GM19467 (cell line): ENCODE data around the gene BTRC.
"Not testable (repeated sequence)": the region's sequence is repeated elsewhere in the genome, so short reads cannot be mapped to it uniquely, and the experiment has no call there.

Experiments
- ATAC-seq: cut with Tn5 transposase; IDR thresholded peaks from one replicate; pipeline ENCODE4 v1.9.1; 2021; ENCODE audit warnings: mild to moderate bottlenecking, moderate library complexity; ENCODE audit not compliant: unreplicated experiment

BTRC gene

DNA sequence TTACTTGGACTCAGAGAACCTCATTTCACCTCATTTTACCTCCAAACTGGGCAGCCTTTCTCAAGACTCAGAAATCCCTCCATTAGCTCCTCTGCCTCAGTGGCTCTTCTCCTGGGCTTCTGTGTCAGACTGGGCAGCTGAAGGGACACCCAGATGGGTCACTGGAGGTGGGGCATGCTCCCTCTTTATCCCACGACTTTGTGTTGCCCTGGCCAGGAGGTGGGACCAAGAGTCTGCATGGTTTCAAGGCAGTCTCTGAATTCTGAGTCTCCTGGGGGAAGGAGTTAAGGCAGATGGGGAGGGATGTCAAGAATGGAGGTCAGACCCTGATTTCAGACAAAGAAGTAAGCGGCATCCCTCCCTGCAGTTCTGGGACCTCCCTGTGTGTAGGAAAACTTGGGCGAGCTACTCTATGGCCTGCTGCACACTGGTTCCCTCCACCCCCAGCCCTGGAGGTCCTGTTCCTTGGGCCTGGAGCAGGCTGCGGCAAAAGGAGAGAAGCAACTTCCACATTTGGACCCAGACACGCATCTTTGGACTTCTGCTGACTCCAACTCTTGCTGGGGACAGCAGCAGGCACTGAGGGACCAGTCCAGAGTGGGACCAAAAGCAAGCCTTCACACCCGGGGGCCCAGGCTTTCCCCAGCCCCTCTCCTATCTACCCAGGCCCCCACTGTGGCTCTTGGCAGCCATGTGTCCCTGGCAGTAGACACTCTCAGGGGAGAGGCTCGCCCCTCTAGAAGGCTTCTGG lies 223.3 kb downstream of the BTRC start:
- no peak for ATAC-seq

- ATAC-seq: no peak
Observed at GRCh38 chr10:101578192-101578591, 224.2 kb downstream of the BTRC start.

- ATAC-seq: no peak
Observed at GRCh38 chr10:101578803-101579515, 225.0 kb downstream of the BTRC start.

DNA sequence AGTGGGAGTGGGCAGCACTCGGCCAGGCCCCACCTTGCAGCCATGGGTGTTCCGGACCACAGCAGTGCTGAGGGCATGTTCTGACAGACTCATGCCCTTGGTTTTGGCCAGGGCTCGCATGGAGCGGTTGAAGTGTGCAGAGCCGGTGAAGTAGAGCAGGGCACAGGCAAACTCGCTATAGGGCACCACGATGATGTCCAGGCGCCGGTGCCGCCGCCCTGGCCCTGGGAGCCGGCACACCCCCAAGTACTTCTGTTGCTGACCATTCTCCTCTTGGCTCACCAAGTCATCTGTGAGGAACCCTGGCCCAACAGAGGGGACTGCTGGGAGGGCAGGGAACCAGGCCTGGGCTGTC lies 225.5 kb downstream of the BTRC start:
- ATAC-seq: no peak

- no peak for ATAC-seq
Observed at GRCh38 chr10:101580486-101581399, 226.8 kb downstream of the BTRC start.

GRCh38 chr10:101585841-101586240 lies 231.9 kb downstream of the BTRC start:
- no peak for ATAC-seq

- ATAC-seq: peak; percentile 89
Observed at GRCh38 chr10:101587725-101588653, 234.0 kb downstream of the BTRC start, which contains the start of the genes DPCD and POLL. Gene DPCD (plus strand): TSS chr10:101588321. CDS start chr10:101588337, 16 bp downstream. Gene POLL (minus strand): TSS chr10:101588257. CDS start chr10:101587360, 897 bp downstream.

GRCh38 chr10:101588879-101589278 lies 234.9 kb downstream of the BTRC start:
- no peak for ATAC-seq

DNA sequence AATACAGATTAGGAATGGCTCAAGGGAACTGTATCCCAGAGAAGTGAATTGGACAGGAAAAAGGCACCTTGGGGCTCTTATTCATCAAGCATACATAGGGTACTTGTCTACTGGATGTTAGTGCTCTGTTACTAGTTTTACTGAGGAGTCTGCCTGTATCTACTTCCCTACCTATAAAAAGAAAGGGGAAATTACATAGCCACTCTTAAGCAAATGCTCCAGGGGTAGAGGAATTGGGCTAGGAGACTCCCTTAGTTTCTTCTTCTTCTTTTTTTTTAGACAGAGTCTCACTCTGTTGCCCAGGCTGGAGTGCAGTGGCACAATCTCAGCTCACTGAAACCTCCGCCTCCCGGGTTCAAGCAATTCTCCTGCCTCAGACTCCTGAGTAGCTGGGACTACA lies 239.4 kb downstream of the BTRC start:
- not testable (repeated sequence) for ATAC-seq

DNA sequence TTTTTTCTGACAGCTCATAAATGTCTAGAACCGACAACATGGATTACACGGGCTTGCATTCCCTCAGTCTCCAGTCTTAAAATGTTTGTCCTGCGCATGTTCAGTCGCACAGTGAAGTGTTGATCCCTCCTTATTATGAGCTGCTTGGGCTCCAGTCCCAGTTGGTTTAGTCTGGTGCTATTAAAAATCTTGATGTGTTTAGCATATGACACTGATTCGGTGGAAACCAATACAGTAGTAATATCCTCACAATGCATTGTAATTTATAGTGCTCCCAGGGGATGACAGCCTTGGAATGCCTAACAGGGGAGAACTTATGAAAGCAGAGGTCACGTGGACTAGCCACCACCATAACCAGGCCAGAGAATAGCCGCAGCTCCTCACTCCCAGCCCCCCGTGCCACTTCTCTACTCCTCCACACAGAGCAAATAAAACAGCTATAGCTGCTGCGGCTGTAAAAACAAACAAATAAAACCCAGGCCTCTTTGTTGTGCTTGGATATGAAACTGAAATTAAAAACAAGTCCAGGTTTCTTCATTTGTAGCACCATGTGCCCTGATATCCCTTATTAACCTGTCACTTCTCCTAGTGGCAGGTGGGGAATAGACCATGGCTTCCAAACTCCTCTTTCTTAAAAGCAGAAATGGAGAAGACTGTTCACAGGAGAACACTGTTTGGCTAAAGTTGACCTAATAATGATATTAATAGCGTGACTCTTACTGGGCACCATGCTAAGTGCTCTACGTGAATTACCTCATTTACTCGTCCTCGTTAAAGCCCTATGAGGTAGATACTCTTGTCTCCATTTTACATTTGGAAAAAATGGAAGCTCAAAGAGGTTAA lies 241.8 kb downstream of the BTRC start:
- ATAC-seq: no peak

- ATAC-seq: no peak
Observed at GRCh38 chr10:101597091-101597900, 243.3 kb downstream of the BTRC start.

DNA sequence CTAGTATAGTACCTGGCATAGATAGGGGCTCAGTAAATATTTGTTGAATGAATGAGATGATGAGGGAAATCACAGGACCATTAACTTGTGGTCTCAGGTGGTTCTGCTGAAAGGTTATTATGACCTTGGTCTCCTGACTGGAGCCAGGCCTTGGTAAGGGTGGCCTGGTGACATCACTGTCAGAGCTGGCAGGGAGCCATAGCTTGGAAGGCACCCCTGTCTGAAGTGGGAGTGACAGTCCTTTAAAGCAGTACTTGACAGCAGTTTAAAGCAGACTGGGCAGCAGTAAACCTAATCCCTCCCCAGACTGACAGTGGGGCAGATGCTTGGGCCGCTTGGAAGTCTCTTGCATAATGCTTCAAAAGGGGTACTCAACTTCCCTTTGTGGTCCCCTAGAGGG lies 247.6 kb downstream of the BTRC start:
- ATAC-seq: no peak

- no peak for ATAC-seq
Observed at GRCh38 chr10:101602761-101603398, 248.9 kb downstream of the BTRC start.
